HepG2 (cell line): ENCODE results near the gene MLN. TPM values are rescaled to one million over a fixed set of nuclear protein-coding genes. Genes with fewer than 3 reads are reported as not detected.

Experiments used
- ARNT2 ChIP-seq: sonication (generic); formaldehyde crosslinking; IDR thresholded peaks from 2 replicates; pipeline ENCODE4 v1.8.0; 2022; ENCODE audit warnings: mild to moderate bottlenecking, low read depth, missing genetic modification reagents, moderate library complexity
- CCAR2 ChIP-seq: fragments of 200-400 bp; formaldehyde crosslinking; optimal IDR thresholded peaks from 2 replicates; pipeline ENCODE3; 2018; ENCODE audit warnings: low read depth, mild to moderate bottlenecking, low read length, moderate library complexity
- CCDC6 ChIP-seq: sonication (generic); formaldehyde crosslinking; IDR thresholded peaks from 2 replicates; pipeline ENCODE4 v1.8.1; 2022; ENCODE audit warnings: mild to moderate bottlenecking, missing genetic modification reagents, moderate library complexity
- FOXA1 ChIP-seq, 2 experiments: fragments of 450-650 bp in 1 of 2; sonication (generic) in 1 of 2; formaldehyde crosslinking in 1 of 2; IDR thresholded peaks; 2 replicates each; pipeline versions ENCODE4 v1.4.0 to v1.6.1; 2016 to 2020; ENCODE audit warnings: missing genetic modification reagents in 1 of 2
- FOXK2 ChIP-seq: fragments of 450-650 bp; IDR thresholded peaks from 2 replicates; pipeline ENCODE4 v1.6.1; 2016
- HNF4A ChIP-seq: sonication (generic); formaldehyde crosslinking; IDR thresholded peaks from 2 replicates; pipeline ENCODE4 v1.4.0; 2020; ENCODE audit warnings: missing genetic modification reagents
- JUN ChIP-seq: sonication (generic); formaldehyde crosslinking; IDR thresholded peaks from 2 replicates; pipeline ENCODE4 v1.4.0; 2020; ENCODE audit warnings: mild to moderate bottlenecking, missing genetic modification reagents
- KLF11 ChIP-seq: IDR thresholded peaks from 2 replicates; pipeline ENCODE4 v1.6.1; 2016; ENCODE audit warnings: missing compliant biosample characterization
- NFIB ChIP-seq: sonication (generic); formaldehyde crosslinking; IDR thresholded peaks from 2 replicates; pipeline ENCODE4 v1.9.0; 2021; ENCODE audit warnings: missing genetic modification reagents, mild to moderate bottlenecking, borderline replicate concordance
- NFKB2 ChIP-seq: sonication (generic); formaldehyde crosslinking; IDR thresholded peaks from 2 replicates; pipeline ENCODE4 v1.4.0; 2020; ENCODE audit warnings: missing genetic modification reagents, borderline replicate concordance
- NFYC ChIP-seq: IDR thresholded peaks from 2 replicates; pipeline ENCODE4 v1.6.1; 2016; ENCODE audit warnings: missing genetic modification reagents, missing compliant biosample characterization
- ONECUT2 ChIP-seq: sonication (generic); formaldehyde crosslinking; IDR thresholded peaks from 2 replicates; pipeline ENCODE4 v1.4.0; 2020; ENCODE audit warnings: missing genetic modification reagents
- RFX5 ChIP-seq: IDR thresholded peaks from 2 replicates; pipeline ENCODE4 v1.6.1; 2011; ENCODE audit warnings: low read depth, low read length, improper control_type of control experiment
- RXRB ChIP-seq: IDR thresholded peaks from 2 replicates; pipeline ENCODE4 v1.6.1; 2016; ENCODE audit warnings: borderline replicate concordance, missing genetic modification reagents, missing compliant biosample characterization
- SMARCE1 ChIP-seq: fragments of 450-650 bp; IDR thresholded peaks from 2 replicates; pipeline ENCODE4 v1.6.1; 2017; ENCODE audit warnings: borderline replicate concordance
- TCF12 ChIP-seq, 2 experiments: fragments of 450-650 bp in 1 of 2; sonication (generic) in 1 of 2; formaldehyde crosslinking in 1 of 2; IDR thresholded peaks; 2 replicates each; pipeline versions ENCODE4 v1.6.1 to v1.8.0; 2017 to 2022; ENCODE audit warnings: antibody characterized with exemption in 1 of 2, mild to moderate bottlenecking in 1 of 2, missing genetic modification reagents in 1 of 2, moderate library complexity in 1 of 2
- THAP7 ChIP-seq: sonication (generic); formaldehyde crosslinking; IDR thresholded peaks from 2 replicates; pipeline ENCODE4 v1.8.1; 2023; ENCODE audit warnings: mild to moderate bottlenecking, missing genetic modification reagents
- ZKSCAN8 ChIP-seq: IDR thresholded peaks from 2 replicates; pipeline ENCODE4 v1.6.1; 2016; ENCODE audit warnings: borderline replicate concordance, missing genetic modification reagents, missing compliant biosample characterization
- ZNF333 ChIP-seq: sonication (generic); formaldehyde crosslinking; IDR thresholded peaks from 2 replicates; pipeline ENCODE4 v1.4.0; 2020; ENCODE audit warnings: mild to moderate bottlenecking, missing genetic modification reagents, borderline replicate concordance
- ZNF337 ChIP-seq: sonication (generic); formaldehyde crosslinking; IDR thresholded peaks from 2 replicates; pipeline ENCODE4 v1.5.1; 2020; ENCODE audit warnings: missing genetic modification reagents, low read depth, mild to moderate bottlenecking, borderline replicate concordance
- ZNF468 ChIP-seq: sonication (generic); formaldehyde crosslinking; IDR thresholded peaks from 2 replicates; pipeline ENCODE4 v1.8.0; 2022; ENCODE audit warnings: mild to moderate bottlenecking, moderate library complexity, missing genetic modification reagents
- ZNF484 ChIP-seq: sonication (generic); formaldehyde crosslinking; IDR thresholded peaks from 2 replicates; pipeline ENCODE4 v1.5.1; 2020; ENCODE audit warnings: mild to moderate bottlenecking, low read depth, missing genetic modification reagents, borderline replicate concordance
- ZNF547 ChIP-seq: sonication (generic); formaldehyde crosslinking; IDR thresholded peaks from 2 replicates; pipeline ENCODE4 v1.5.1; 2020; ENCODE audit warnings: mild to moderate bottlenecking, missing genetic modification reagents
- ZNF549 ChIP-seq: sonication (generic); formaldehyde crosslinking; IDR thresholded peaks from 2 replicates; pipeline ENCODE4 v1.5.0; 2020; ENCODE audit warnings: missing genetic modification reagents
- ZNF558 ChIP-seq: sonication (generic); formaldehyde crosslinking; IDR thresholded peaks from 2 replicates; pipeline ENCODE4 v1.9.0; 2022; ENCODE audit warnings: mild to moderate bottlenecking, missing genetic modification reagents, borderline replicate concordance
- ZNF703 ChIP-seq: sonication (generic); formaldehyde crosslinking; IDR thresholded peaks from 2 replicates; pipeline ENCODE4 v1.5.1; 2020; ENCODE audit warnings: missing genetic modification reagents, mild to moderate bottlenecking, moderate library complexity, borderline replicate concordance
- polyA plus RNA-seq, 8 experiments: library from polyadenylated mRNA; depleted of rRNA in 3 of 8; stranded (reverse) in 7 of 8; unstranded in 1 of 8; fragments of >200 nt; fragmentation: Illumina TruSeq in 4 of 8; extraction: Trizol in 4 of 8; gene quantifications; 2 replicates each; pipeline versions ENCODE4 v1.2.1 to v1.2.3, GENCODE V29; 2011 to 2016; ENCODE audit warnings: low read depth in 4 of 8, missing spikeins in 1 of 8, mixed read lengths in 1 of 8; ENCODE audit not compliant: insufficient read depth in 1 of 8
- total RNA-seq, 5 experiments: library from RNA; depleted of rRNA; stranded (reverse); fragments of >200 nt; fragmentation: Illumina TruSeq; extraction: Trizol; gene quantifications; 2 replicates each; pipeline ENCODE4 v1.2.3, GENCODE V29; 2016; ENCODE audit warnings: low read depth in 1 of 5

MLN gene
- total and polyA plus RNA-seq, 2 of the 13 experiments (the other 11 are each of a cell fraction or from before 2014, with no cell fraction given), result not detected

- no peak for TF ChIP-seq ZKSCAN8
- no peak for TF ChIP-seq RFX5
- no peak for TF ChIP-seq ZNF703
- no peak for TF ChIP-seq ZNF549
- no peak for TF ChIP-seq ZNF337 (CRISPR knock-in tag)
- peak; percentile 33; the same call in 1 of the 2 replicates for TF ChIP-seq ZNF333 (CRISPR knock-in tag)
- TF ChIP-seq ARNT2 (CRISPR knock-in tag), result 0 out of 2 replicates have a peak, but pooled peaks have one; percentile 23
- no peak for TF ChIP-seq TCF12 (IDR thresholded peaks at IDR 0.05)
- TF ChIP-seq TCF12 (CRISPR knock-in tag; IDR thresholded peaks at IDR 0.05), result no peak
- TF ChIP-seq SMARCE1, result no peak
- TF ChIP-seq FOXK2, result 0 out of 2 replicates have a peak, but pooled peaks have one; percentile 25
- TF ChIP-seq NFIB (CRISPR knock-in tag), result no peak
- TF ChIP-seq THAP7 (CRISPR knock-in tag), result peak; percentile 99
- no peak for TF ChIP-seq JUN (CRISPR knock-in tag)
- TF ChIP-seq ZNF468, result no peak
- TF ChIP-seq HNF4A (CRISPR knock-in tag), result 0 out of 2 replicates have a peak, but pooled peaks have one; percentile 12
- 0 out of 2 replicates have a peak, but pooled peaks have one; percentile 47 for TF ChIP-seq RXRB (CRISPR knock-in tag)
- TF ChIP-seq ONECUT2, result no peak
- TF ChIP-seq KLF11 (CRISPR knock-in tag), result 0 out of 2 replicates have a peak, but pooled peaks have one; percentile 20
- TF ChIP-seq ZNF547, result peak; percentile 17; the same call in 1 of the 2 replicates
- TF ChIP-seq NFYC (CRISPR knock-in tag), result no peak
- no peak for TF ChIP-seq FOXA1 (IDR thresholded peaks at IDR 0.05)
- TF ChIP-seq FOXA1 (CRISPR knock-in tag; IDR thresholded peaks at IDR 0.05), result no peak
- TF ChIP-seq CCDC6 (CRISPR knock-in tag), result peak; percentile 8; the same call in 1 of the 2 replicates
- no peak for TF ChIP-seq ZNF484 (CRISPR knock-in tag)
- TF ChIP-seq NFKB2 (CRISPR knock-in tag), result peak; percentile 46; the same call in 1 of the 2 replicates
- TF ChIP-seq ZNF558 (CRISPR knock-in tag), result no peak
- TF ChIP-seq CCAR2, result no peak
Measured at GRCh38 chr6:33787954-33788693, 15.7 kb downstream of the MLN start (continued).
